Thyroid gland (tissue), 4 donors: Measurements from ENCODE around the gene GGTA1.

Experiments used
- POLR2A ChIP-seq, 2 donors: fragments of 450-650 bp; IDR thresholded peaks; one replicate each; pipeline ENCODE4 v1.6.1; 2017; ENCODE audit warnings: antibody characterized with exemption in 2 of 2, mild to moderate bottlenecking in 2 of 2, moderate library complexity in 1 of 2
- TF ChIP-seq, protein P1 (sequence below), 6 experiments: fragments of 200-600 bp in 3 of 6; fragments of 450-650 bp in 3 of 6; sonication (generic) in 3 of 6; IDR thresholded peaks; one replicate each; pipeline ENCODE4 v1.5.1; 2016 to 2019; ENCODE audit warnings: antibody characterized with exemption in 6 of 6, mild to moderate bottlenecking in 2 of 6, inconsistent platforms in 1 of 6, moderate library complexity in 1 of 6

DNA sequence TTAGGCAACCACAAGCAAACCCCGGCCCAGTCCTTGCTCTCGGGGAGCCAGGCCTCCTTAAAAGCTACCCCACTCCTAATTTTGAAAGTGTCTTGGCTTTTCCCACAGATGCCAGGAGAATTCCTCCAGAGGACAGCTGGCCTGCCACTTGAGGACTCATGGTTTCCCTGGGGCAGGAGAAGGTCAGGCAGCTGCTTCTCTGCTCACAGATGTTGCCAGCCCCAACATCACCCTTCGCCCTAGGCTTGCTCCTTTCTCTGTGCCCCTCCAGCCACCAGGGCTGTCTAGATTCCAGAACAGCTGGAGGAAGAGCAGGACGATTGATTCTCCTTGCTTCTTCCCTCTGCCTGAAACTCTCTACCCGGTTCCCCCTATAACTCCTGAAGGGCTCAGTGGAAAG, 8.5 kb downstream of the GGTA1 start:
- TF ChIP-seq, protein P1, sequence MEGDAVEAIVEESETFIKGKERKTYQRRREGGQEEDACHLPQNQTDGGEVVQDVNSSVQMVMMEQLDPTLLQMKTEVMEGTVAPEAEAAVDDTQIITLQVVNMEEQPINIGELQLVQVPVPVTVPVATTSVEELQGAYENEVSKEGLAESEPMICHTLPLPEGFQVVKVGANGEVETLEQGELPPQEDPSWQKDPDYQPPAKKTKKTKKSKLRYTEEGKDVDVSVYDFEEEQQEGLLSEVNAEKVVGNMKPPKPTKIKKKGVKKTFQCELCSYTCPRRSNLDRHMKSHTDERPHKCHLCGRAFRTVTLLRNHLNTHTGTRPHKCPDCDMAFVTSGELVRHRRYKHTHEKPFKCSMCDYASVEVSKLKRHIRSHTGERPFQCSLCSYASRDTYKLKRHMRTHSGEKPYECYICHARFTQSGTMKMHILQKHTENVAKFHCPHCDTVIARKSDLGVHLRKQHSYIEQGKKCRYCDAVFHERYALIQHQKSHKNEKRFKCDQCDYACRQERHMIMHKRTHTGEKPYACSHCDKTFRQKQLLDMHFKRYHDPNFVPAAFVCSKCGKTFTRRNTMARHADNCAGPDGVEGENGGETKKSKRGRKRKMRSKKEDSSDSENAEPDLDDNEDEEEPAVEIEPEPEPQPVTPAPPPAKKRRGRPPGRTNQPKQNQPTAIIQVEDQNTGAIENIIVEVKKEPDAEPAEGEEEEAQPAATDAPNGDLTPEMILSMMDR (IDR thresholded peaks at IDR 0.05) = no peak
- no peak for TF ChIP-seq POLR2A (IDR thresholded peaks at IDR 0.05)
